Mesenteric fat pad (tissue), 1 donor: ENCODE measurements around the gene CNGB1. TPM values are rescaled to one million over a fixed set of nuclear protein-coding genes. Genes with fewer than 3 reads are reported as not detected.
"Not testable (repeated sequence)": the region's sequence is repeated elsewhere in the genome, so short reads cannot be mapped to it uniquely, and the experiment has no call there.

Experiments used
- DNase-seq: peaks from one replicate; pipeline ENCODE4 v3.0.0-alpha.2; 2020; ENCODE audit warnings: low spot score
- total RNA-seq: library from RNA; stranded (reverse); fragmentation: NEBNext Ultra II Directional; extraction: Animal tissue kit (Norgen Biotek cat#: 25700); gene quantifications from one replicate; pipeline ENCODE4 v1.2.1, GENCODE V29; 2021
- donor health status: DM: yes; HTN: yes; CAD: no.

CNGB1 gene
- total RNA-seq, 1 donor from 2014 or later = not detected

GRCh38 chr16:57890752-57891111, 80.2 kb downstream of the CNGB1 start:
- no peak for DNase-seq

GRCh38 chr16:57889960-57890751, 80.8 kb downstream of the CNGB1 start:
- no peak for DNase-seq

GRCh38 chr16:57889522-57889921, 81.4 kb downstream of the CNGB1 start:
- no peak for DNase-seq

GRCh38 chr16:57889111-57889510, 81.8 kb downstream of the CNGB1 start:
- no peak for DNase-seq

GRCh38 chr16:57888128-57888527, 82.8 kb downstream of the CNGB1 start:
- no peak for DNase-seq

GRCh38 chr16:57887711-57888110, 83.2 kb downstream of the CNGB1 start:
- DNase-seq = no peak

- no peak for DNase-seq
These were observed 84.5 kb downstream of the CNGB1 start for GRCh38 chr16:57886427-57886826.

GRCh38 chr16:57884655-57885133, 86.2 kb downstream of the CNGB1 start:
- no peak for DNase-seq

GRCh38 chr16:57883953-57884654, 86.8 kb downstream of the CNGB1 start:
- DNase-seq = no peak

GRCh38 chr16:57883480-57883879, 87.4 kb downstream of the CNGB1 start:
- DNase-seq = no peak

GRCh38 chr16:57882792-57883191, 88.1 kb downstream of the CNGB1 start:
- DNase-seq = no peak

GRCh38 chr16:57882206-57882605, 88.7 kb downstream of the CNGB1 start:
- DNase-seq = no peak

- no peak for DNase-seq
These were observed 92.3 kb downstream of the CNGB1 start for GRCh38 chr16:57878586-57878985.

GRCh38 chr16:57876210-57876609, 94.7 kb downstream of the CNGB1 start:
- DNase-seq = no peak

- DNase-seq = no peak
These were observed 95.6 kb downstream of the CNGB1 start for GRCh38 chr16:57875347-57875746.

GRCh38 chr16:57873218-57873617, 97.7 kb downstream of the CNGB1 start:
- no peak for DNase-seq

GRCh38 chr16:57872764-57873163, 98.2 kb downstream of the CNGB1 start:
- DNase-seq = not testable (repeated sequence)

- DNase-seq = no peak
These were observed 99.5 kb downstream of the CNGB1 start for GRCh38 chr16:57871456-57871855.

GRCh38 chr16:57870753-57871454, 100.0 kb downstream of the CNGB1 start:
- no peak for DNase-seq

- DNase-seq = no peak
These were observed 101.9 kb downstream of the CNGB1 start for GRCh38 chr16:57868913-57869520.

- no peak for DNase-seq
These were observed 103.8 kb downstream of the CNGB1 start for GRCh38 chr16:57867000-57867561.
